Liver (tissue), 3 donors: ENCODE results near the gene KCTD5.

Experiments used
- EGR1 ChIP-seq, 2 donors: IDR thresholded peaks; 2 replicates each; pipeline ENCODE4 v1.6.1; 2016 to 2018; ENCODE audit warnings: antibody characterized with exemption in 2 of 2, low read depth in 2 of 2
- FOXA1 ChIP-seq: IDR thresholded peaks from 2 replicates; pipeline ENCODE4 v1.6.1; 2016; ENCODE audit warnings: antibody characterized with exemption
- JUND ChIP-seq, 2 donors: IDR thresholded peaks; 2 replicates each; pipeline ENCODE4 v1.6.1; 2016; ENCODE audit warnings: antibody characterized with exemption in 2 of 2
- REST ChIP-seq: IDR thresholded peaks from 2 replicates; pipeline ENCODE4 v1.6.1; 2016; ENCODE audit warnings: antibody characterized with exemption, mild to moderate bottlenecking
- TF ChIP-seq, protein P1 (sequence below): fragments of 150-350 bp; IDR thresholded peaks from 2 replicates; pipeline ENCODE4 v1.5.1; 2017; ENCODE audit warnings: improper control_type of control experiment, low read depth, low read length; ENCODE audit not compliant: missing input control
- TF ChIP-seq, protein P2 (sequence below): IDR thresholded peaks from 2 replicates; pipeline ENCODE4 v1.6.1; 2016; ENCODE audit warnings: antibody characterized with exemption
- donor health status: healthy.
- donor health status: healthy.

DNA sequence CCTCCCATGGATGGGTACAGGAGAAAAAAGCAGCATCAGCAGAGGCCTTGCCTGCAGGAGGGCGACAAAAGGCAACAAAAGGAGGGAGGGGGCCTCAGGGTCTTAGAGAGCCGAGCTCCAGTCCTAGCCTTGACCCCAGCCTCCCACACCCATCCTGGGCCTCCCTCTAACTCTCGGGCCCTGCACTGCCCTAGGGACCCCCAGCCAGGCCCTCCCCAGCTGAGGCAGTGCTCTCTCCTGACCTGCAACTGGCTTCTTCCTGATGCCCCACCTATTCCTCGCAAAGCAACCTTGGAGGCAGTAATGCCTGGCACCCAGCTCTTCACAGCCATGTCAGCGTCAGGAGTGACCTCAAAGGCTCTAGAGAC lies 54.9 kb downstream of the KCTD5 start:
- TF ChIP-seq, protein P1, sequence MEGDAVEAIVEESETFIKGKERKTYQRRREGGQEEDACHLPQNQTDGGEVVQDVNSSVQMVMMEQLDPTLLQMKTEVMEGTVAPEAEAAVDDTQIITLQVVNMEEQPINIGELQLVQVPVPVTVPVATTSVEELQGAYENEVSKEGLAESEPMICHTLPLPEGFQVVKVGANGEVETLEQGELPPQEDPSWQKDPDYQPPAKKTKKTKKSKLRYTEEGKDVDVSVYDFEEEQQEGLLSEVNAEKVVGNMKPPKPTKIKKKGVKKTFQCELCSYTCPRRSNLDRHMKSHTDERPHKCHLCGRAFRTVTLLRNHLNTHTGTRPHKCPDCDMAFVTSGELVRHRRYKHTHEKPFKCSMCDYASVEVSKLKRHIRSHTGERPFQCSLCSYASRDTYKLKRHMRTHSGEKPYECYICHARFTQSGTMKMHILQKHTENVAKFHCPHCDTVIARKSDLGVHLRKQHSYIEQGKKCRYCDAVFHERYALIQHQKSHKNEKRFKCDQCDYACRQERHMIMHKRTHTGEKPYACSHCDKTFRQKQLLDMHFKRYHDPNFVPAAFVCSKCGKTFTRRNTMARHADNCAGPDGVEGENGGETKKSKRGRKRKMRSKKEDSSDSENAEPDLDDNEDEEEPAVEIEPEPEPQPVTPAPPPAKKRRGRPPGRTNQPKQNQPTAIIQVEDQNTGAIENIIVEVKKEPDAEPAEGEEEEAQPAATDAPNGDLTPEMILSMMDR, result no peak
- no peak for TF ChIP-seq EGR1 (IDR thresholded peaks at IDR 0.05; ENCODE audit: low read depth in 2 of 2)
- TF ChIP-seq REST, result no peak
- no peak for TF ChIP-seq JUND (IDR thresholded peaks at IDR 0.05)
- TF ChIP-seq, protein P2, sequence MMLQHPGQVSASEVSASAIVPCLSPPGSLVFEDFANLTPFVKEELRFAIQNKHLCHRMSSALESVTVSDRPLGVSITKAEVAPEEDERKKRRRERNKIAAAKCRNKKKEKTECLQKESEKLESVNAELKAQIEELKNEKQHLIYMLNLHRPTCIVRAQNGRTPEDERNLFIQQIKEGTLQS, result no peak
- no peak for TF ChIP-seq FOXA1
